HG02840 (cell line): ENCODE measurements around the gene OXTR.
"Not testable (repeated sequence)": the region's sequence is repeated elsewhere in the genome, so short reads cannot be mapped to it uniquely, and the experiment has no call there.

Experiments
- ATAC-seq: cut with Tn5 transposase; IDR thresholded peaks from one replicate; pipeline ENCODE4 v1.9.1; 2021; ENCODE audit warnings: mild to moderate bottlenecking, moderate library complexity, moderate number of reproducible peaks; ENCODE audit not compliant: unreplicated experiment, low FRiP score

The OXTR gene

DNA sequence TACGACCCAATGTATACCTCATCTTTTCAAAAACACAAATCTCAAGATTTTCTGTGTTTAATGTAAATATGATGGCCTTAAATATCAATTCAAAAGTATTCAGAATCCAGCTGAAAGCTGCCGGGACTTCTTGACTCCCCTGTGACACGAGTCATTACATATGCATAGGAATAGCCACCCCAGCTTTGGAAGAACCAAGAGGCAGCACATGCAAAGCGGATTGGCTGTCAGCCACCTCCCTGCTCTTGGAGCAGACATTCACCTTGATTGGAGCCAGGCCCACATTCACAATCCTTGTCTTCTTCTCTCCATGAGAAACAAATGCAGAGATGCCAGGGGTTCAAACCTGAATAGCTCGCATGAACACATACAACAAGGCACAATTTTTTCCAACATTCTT lies 46.6 kb downstream of the OXTR start:
- no peak for ATAC-seq

DNA sequence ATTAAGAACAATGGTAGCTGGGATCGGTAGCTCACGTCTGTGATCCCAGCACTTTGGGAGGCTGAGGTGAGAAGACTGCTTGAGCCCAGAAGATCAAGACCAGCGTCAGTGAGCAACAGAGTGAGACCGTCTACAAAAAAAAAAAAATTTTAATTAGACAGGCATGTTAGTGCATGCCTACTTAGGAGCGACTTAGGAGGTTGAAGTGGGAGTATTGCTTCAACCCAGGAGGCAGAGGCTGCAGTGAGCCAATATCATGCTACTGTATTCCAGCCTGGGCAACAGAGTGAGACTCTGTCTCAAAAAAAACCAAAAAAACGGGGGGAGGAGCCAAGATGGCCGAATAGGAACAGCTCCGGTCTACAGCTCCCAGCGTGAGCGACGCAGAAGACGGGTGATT lies 53.7 kb downstream of the OXTR start:
- ATAC-seq: not testable (repeated sequence)

DNA sequence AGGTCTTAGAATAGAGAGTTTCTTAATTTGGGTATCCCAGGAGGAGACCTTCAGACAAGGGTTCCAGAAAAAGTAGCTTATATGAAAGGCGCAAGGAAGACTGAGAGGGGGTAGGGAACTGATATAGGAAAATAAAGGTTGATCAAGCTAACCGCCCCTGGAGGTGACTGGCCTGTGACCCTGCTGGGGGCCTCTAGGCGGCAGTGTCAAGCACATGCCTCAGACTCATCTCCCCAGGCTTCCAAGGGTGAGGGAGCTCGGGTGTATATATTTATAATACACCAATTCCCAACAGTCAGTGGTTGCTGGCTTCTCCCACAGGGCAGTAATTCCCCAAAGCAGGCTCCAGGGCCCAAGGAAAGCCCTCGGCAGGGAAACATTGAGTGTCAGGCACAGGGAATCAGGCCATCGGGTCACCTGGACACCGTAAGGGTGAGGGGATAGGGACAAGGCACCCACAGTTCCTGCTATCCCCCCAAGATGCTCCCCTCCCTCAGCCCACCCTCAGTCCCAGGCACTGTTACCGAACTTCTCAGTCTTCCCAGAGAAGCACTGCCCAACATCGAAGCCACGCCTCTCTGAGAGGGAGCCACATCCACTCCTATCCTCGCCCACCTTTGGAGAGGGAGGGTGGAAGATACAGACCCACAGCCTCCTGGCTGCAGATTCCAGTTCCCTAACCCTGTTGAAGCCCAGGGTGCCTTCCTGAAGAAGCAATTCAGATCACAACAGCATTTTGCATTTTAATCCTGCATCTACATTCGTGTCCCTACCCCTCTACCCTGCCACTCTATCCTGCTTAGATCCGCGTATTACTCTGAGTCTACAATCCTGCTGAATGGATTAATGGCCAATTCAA lies 55.3 kb downstream of the OXTR start:
- no peak for ATAC-seq

DNA sequence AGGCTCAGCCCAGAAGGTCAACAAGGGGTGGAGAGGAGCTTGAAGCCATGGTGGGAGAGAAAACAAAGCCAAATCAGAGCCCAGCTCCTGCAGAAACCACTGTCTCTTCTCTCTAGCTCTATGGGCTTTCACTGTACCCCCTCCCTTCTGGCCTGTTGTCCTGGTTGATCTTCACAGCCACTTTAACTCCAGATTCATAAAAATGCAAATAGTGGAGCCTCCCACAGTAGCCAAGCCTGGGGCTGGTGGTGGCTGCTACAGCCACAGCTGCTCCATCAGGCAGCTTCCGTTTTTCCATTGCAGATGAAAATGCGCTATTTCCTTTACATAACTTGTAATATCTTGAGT lies 56.5 kb downstream of the OXTR start:
- ATAC-seq: no peak

DNA sequence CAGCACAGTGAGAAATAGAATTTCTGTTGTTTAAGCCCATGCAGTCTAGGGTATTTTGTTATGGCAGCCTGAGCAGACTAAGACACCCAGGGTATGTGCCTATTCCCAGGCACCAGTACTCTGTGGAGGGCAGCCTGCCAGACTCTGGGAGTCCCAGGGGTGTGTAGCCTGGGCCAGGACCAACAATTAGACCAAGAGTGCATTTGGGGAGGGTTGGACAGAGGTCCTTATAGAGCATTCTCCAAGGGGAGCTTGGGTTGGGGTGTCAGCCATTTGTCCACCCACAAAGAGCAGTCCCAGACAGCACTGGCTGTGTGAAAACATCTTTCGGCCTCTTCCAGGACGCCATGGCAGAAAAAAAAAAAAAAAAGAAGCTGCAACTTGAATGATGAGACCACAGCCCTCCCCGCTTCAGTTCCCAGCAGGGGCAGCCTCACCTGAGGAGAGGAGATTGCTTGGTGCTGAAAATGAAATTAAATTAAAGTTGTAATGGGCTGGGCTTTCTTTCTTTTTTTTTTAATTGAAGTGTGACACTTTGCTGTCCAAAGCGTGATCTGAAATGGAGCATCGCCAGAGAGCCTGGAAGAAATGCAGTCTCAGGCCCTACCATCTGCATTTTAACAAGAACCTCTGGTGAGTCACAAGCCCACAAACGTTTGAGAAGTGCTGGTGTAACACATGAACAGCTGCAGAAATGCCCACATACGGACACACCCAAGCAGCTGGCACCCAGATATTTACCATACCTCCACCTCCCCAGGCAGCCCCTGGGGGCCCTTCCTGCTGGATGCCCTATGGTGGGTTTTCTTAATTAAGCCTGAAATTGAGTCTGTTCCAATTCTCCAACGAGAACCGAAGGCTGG lies 57.1 kb downstream of the OXTR start:
- no peak for ATAC-seq

DNA sequence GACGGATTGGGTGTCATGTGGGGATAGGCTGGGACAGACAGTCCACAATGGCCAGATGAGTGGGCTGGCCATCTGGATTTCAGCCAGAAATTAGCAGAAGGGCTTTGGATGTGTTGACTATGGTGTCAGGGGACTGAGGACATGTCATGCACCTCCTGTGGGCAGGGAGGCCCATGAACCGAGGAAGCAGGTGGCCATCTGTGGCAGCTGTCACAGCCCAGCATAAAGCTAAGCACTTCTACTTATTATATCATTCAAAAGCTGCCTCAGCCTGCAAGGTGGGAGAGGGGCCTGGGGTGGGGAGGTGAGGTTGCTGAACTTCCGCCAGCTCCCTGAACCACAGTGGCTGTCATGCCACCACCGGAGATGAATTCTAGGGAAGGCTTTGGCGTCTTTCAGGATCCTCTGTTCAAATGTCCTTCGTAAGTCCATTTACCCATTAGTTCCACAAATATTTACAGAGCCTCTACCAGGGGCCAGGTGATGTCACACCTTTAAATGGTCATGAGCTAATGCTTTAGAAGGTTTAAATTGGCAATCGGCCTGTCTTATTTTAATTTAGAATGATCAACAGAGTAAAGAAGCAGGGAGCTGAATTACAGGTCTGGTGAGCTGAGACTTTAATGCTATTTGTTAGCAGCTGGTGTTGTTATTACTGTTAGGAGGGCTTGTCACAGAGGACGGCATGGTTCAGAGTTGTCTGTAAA lies 59.5 kb downstream of the OXTR start:
- no peak for ATAC-seq

DNA sequence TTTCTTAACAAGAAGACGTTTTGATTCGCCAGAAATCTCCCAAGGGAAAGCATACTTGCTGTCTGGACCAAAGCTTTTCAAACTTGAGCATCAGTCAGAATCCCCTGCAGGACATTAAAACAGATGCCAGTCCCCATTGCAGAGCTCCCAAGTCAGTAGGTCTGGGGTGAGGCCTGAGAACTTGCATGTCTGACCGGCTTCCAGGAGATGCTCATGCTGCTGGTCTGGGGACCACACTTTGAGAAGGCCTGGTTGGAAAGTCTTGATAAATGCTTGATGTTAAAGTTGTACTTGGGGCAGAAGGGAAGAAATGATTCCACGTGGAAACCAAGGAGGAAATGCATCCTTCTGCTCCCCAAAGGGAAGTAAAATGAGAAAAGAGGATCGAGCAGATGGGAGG lies 60.1 kb downstream of the OXTR start:
- no peak for ATAC-seq

DNA sequence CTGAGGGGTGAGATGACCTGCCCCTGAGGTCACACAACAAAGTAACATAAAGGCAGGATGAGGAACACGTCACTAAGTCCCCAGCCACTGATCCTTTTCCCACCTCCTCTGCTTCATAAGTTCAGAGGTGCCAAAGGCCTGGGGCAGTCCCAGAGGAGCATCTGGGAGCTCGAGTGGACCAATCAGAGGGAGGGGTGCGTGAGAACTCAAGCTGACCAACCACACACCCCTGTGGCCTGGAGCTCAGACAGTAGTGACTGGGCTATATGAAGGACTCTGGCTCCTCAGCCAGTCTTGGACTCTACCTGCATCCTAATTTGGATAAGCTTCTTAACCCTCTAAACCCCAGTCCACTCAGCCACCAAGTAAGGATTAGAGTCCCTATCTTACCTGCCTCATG lies 63.8 kb downstream of the OXTR start:
- no peak for ATAC-seq

DNA sequence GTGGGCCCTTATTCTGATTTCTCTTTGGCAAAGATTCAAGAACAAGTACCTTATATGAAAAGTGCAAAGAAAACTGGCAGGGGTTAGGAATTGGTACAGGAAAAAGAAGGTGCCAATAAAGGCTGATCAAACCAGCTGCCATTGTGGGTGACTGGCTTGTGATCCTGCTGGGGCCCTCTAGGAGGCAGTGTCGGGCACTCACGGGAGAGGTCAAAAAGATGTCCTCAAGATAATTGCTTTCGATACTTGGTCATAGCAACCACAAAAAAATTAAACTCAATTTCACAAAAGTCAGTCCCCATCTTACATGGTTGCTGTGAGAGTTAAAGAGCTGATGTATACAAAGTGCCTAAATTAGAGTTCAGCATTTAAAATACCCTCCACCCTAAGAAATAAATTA lies 66.9 kb downstream of the OXTR start:
- ATAC-seq: no peak
